GM12873 (cell line): ENCODE results near the gene ATXN2L.
A peak's percentile ranks its signal among the peaks of the same experiment; 100 is the strongest.

Source experiments
- CTCF ChIP-seq: IDR thresholded peaks from 2 replicates; pipeline ENCODE4 v1.5.1; 2012; ENCODE audit warnings: low read depth, mild to moderate bottlenecking, moderate library complexity, low read length, control low read depth; ENCODE audit not compliant: insufficient read depth; ENCODE audit errors: missing control alignments

Gene ATXN2L

GRCh38 chr16:28822520-28823290 is at the start of gene ATXN2L:
Gene ATXN2L (plus strand): TSS chr16:28822999. CDS start chr16:28823260, 261 bp downstream.
- peak; percentile 18 for TF ChIP-seq CTCF

- peak; percentile 44 for TF ChIP-seq CTCF
Measured at GRCh38 chr16:28802235-28803019, 20.4 kb upstream of the ATXN2L start.

- TF ChIP-seq CTCF: no peak
Measured at GRCh38 chr16:28820016-28820415, 2.8 kb upstream of the ATXN2L start.

GRCh38 chr16:28821874-28822519 is 802 bp upstream of the ATXN2L start:
- TF ChIP-seq CTCF: no peak

- no peak for TF ChIP-seq CTCF
Measured at GRCh38 chr16:28823291-28823872, 583 bp downstream of the ATXN2L start.

- TF ChIP-seq CTCF: peak; percentile 22
Measured at GRCh38 chr16:28823873-28824716, 1.3 kb downstream of the ATXN2L start.
